Middle frontal gyrus (tissue), 1 donor: ENCODE results near the gene MYL9.
A peak's percentile ranks its signal among the peaks of the same experiment; 100 is the strongest.

Experiments used
- DNase-seq: peaks from one replicate; pipeline ENCODE4 v3.0.0-alpha.2; 2015; ENCODE audit warnings: low spot score; ENCODE audit errors: extremely low spot score

The MYL9 gene

GRCh38 chr20:36579996-36580545, 38.8 kb downstream of the MYL9 start:
- no peak for DNase-seq

GRCh38 chr20:36582322-36582721, 41.0 kb downstream of the MYL9 start:
- no peak for DNase-seq

GRCh38 chr20:36582821-36583220, 41.5 kb downstream of the MYL9 start:
- no peak for DNase-seq

- DNase-seq = no peak
Observed at GRCh38 chr20:36584018-36584481, 42.7 kb downstream of the MYL9 start.

- no peak for DNase-seq
Observed at GRCh38 chr20:36585410-36586125, 44.2 kb downstream of the MYL9 start.

GRCh38 chr20:36587388-36588070, 46.2 kb downstream of the MYL9 start:
- no peak for DNase-seq

- no peak for DNase-seq
Observed at GRCh38 chr20:36591281-36591680, 50.0 kb downstream of the MYL9 start.

GRCh38 chr20:36591854-36592641, 50.7 kb downstream of the MYL9 start:
- peak; percentile 25 for DNase-seq

GRCh38 chr20:36593347-36593929, 52.1 kb downstream of the MYL9 start:
- no peak for DNase-seq

- no peak for DNase-seq
Observed at GRCh38 chr20:36599912-36600345, 58.6 kb downstream of the MYL9 start.
